CD4-positive, alpha-beta T cell treated with Interleukin-15 for 1 hour (primary cell): ENCODE measurements around the gene KIF5B.
"Not testable (repeated sequence)": the region's sequence is repeated elsewhere in the genome, so short reads cannot be mapped to it uniquely, and the experiment has no call there.

Source experiments
- DNase-seq: peaks from one replicate; pipeline ENCODE4 v3.0.0-alpha.2; 2020

Gene KIF5B

GRCh38 chr10:32004161-32004591 is 52.0 kb downstream of the KIF5B start:
- no peak for DNase-seq

GRCh38 chr10:32002531-32002930 is 53.7 kb downstream of the KIF5B start:
- no peak for DNase-seq

- DNase-seq: no peak
These were observed 55.3 kb downstream of the KIF5B start for GRCh38 chr10:32000937-32001336.

DNA sequence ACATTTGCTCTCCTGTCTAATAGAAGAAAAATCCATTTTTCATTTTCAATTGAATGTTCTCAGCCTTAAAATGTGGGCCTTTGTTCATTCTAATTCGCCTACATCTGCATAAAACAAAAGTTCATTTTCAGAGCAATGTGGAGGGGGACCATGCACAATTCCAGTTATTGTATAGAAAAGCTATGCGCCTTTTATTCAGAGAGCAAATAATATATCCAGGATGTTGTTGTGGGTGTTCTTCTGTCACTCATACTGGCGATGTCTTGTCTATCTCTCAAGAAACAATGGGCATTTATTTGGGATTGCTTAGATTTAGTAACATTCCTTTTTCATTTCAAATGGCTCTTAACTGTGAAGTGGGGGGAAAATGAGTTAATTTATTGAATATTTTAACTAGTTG is 56.4 kb downstream of the KIF5B start:
- no peak for DNase-seq

DNA sequence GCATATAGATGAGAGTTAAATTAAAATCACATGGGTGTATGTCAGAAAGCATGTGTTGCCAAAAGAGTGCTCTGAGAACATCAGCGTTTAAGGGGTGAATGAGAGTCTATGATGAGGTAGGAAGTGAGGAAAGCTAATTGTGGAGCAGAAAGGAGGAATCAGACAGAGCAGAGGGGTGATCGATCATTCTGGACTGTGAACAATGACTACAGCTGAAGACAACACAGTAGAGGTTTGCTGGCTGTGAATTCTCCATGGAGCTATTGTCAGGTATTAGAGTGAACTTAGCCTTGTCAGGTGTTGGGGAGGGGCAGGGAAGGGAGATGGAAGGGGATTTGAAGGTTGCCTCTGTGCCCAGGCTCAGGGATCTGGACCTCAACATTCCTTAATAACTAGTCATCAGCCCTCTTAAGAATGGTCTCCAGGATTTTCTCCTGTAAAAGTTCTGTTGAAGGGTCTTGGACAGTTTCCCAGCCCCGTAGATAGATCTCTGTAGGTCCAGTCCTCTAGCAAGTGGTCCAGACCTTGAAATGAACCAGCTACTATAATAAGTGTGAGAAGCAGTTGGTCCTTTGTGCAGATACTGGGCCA is 57.1 kb downstream of the KIF5B start:
- DNase-seq: no peak

DNA sequence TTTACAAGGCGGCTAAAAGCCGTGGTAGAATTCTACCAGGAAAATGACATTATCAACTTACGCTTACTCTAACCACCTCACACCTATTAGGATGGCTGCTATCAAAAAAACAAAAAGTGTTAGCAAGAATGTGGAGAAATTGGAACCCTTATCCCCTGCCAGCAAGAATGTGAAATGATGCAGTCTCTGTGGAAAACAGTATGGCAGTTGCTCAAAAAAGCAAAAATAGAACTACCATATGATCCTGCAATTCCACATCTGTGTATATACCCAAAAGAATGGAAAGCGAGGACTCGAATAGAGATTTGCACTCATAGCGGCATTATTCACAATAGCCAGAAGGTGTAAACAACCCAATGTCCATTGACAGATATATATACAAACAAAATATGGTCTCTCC is 61.3 kb downstream of the KIF5B start:
- no peak for DNase-seq

DNA sequence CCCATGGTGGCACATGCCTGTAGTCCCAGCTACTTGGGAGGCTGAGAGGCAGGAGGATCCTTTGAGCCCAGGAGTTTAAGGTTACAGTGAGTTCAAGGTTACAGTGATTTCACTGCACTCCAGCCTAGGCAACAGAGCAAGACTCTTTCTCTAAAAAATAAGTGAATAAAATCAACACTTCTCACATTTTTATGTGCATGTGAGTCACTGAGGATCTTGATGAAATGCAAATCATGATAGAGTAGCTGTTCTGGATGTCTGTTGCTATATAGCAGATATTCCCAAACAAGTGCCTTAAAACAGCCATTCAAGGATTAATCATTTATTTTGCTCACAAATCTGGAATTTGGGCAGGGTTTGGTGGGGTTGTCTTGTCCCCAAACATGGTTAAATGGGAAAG is 65.3 kb downstream of the KIF5B start:
- no peak for DNase-seq

GRCh38 chr10:31987786-31988185 is 68.4 kb downstream of the KIF5B start:
- not testable (repeated sequence) for DNase-seq

DNA sequence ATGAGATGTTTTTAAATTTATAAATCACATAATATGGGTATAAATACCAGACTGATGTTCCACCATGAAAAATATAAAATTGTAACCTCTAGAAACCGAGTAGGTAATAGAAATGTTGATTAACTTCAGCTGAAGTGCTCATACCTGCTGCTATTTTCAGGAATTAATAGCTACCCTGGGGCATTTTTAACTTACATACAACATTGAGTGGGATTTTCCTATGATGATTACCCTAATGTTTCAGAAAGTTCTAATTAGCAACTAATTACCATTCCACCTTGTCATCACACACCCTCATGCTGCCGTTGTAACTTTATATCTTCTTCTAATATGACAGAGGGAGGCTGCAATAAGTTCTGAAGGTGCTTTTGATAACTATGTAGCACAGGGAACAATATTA is 74.1 kb downstream of the KIF5B start:
- DNase-seq: no peak

DNA sequence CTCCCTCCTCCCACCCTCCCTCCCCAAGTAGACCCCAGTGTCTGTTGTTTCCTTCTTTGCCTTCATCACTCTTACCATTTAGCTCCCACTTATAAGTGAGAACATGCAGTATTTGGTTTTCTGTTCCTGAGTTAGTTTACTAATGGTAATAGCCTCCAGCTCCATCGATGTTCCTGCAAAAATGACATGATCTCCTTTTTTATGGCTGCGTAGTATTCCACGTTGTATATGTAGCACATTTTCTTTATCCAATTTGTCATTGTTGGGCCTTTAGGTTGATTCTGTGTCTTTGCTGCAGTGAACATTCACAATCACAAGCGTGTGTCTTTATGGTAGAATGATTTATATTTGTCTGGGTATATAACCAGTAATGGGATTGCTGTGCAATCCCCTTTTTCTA is 75.8 kb downstream of the KIF5B start:
- DNase-seq: no peak

DNA sequence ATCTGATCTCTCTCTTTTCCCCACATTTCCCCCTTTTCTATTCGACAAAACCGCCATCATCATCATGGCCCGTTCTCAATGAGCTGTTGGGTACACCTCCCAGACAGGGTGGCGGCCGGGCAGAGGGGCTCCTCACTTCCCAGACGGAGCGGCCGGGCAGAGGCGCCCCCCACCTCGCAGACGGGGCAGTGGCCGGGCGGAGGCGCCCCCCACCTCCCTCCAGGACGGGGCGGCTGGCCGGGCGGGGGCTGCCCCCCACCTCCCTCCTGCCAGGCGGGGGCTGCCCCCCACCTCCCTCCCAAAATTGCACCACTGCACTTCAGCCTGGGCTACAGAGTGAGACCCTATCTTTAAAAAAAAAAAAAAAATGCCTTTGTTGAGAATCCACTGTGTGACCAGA is 77.2 kb downstream of the KIF5B start:
- not testable (repeated sequence) for DNase-seq

DNA sequence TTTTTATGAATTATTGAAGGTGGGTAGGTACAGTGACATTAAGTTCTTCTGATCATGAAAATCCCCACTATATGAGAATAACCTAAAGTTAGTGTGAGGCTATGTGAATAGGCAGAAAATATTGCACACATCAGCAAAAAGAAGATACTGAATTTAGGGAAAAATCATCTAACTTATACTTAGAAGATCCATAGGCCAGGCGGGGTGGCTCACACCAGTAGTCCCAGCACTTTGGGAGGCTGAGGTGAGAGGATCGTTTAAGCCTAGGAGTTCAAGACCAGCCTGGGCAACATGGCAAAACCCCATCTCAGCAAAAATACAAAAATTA is 78.1 kb downstream of the KIF5B start:
- no peak for DNase-seq

GRCh38 chr10:31977440-31978155 is 78.6 kb downstream of the KIF5B start:
- no peak for DNase-seq

DNA sequence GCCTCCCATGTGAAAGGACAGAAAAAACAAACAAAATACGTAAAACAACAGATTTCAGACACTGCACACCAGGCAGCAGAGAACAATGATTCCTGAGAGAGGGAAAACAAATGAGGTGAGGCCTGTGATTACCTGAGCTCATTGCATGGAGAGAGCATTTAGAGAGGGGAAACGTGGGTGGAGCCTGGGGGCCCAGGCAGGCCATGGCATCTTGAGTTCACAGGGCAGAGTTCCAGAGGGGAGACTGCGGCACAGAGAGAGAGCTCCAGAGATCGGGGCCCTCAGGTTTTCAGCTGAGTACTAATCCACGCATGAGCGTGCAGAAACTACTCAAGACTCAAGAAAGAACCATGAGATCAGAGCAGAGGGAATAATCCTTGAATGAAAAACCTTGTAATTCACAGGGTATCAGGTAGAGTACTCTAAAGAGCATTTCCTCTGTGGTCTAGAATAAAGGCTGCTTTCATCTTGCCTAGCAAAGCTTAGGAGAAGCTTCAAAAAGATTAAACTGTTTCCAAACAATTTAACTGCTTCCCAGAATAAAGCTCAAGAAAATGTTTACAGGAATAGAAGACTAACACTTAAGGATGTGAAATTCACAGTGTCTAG is 81.0 kb downstream of the KIF5B start:
- DNase-seq: no peak

DNA sequence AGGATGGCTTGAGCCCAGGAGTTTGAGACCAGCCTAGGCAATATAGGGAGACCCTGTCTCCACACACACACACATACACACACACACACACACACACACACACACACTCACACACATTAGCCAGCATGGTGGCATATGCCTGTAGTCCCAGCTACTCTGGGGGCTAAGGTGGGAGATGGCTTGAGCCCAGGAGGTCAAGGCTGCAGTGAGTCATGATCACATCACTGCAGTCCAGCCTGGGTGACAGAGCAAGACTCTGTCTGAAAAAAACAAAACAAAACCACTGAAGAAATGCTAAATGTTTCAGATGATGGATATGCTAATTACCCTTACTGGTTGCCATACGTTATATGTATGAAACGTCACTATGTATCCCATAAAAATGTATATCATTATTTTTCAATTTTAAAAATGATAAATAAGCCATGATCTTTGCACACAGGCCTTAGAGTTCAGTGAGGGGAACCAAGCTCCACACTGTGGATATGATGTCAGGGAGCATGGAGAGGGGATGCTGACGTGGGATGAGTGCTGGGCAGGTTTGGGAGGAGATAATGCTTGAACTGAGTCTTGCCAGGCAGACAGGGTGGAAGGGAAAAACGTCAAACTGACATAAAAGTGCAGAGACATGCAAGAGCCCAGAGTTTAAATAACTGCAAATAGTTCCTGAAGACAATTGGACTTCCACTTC is 81.6 kb downstream of the KIF5B start:
- DNase-seq: no peak

DNA sequence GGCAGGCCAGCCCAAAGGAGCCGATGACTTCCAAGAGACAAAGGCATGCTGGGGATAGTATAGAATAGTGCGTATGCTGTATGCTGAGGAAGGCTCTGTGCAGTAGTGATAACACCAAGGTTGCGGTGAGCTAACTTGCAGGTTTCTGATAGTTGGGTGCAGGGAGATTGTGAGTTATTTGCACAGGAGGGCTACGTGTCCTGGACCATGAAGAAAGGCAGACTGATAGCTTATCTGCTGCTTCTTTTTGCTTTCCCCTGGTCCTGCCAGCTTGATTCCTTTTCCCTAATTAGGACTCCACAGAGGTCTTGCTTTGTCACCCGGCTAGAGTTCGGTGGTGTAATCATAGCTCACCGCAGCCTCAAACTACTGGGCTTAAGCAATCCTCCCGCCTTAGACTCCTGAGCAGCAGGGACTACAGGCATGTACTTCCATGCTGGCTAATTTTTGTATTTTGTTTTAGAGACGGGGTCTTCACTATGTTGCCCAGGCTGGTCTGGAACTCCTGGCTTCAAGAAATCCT is 83.6 kb downstream of the KIF5B start:
- no peak for DNase-seq

DNA sequence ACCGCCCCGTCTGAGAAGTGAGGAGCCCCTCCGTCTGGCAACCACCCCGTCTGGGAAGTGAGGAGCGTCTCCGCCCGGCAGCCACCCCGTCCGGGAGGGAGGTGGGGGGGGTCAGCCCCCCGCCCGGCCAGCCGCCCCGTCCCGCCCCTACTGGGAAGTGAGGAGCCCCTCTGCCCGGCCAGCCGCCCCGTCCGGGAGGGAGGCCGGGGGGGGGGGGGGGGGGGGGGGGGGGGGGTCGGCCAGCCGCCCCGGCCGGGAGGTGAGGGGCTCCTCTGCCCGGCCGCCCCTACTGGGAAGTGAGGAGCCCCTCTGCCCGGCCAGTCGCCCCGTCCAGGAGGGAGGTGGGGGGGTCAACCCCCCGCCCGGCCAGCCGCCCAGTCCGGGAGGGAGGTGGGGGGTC is 86.4 kb downstream of the KIF5B start:
- DNase-seq: not testable (repeated sequence)

DNA sequence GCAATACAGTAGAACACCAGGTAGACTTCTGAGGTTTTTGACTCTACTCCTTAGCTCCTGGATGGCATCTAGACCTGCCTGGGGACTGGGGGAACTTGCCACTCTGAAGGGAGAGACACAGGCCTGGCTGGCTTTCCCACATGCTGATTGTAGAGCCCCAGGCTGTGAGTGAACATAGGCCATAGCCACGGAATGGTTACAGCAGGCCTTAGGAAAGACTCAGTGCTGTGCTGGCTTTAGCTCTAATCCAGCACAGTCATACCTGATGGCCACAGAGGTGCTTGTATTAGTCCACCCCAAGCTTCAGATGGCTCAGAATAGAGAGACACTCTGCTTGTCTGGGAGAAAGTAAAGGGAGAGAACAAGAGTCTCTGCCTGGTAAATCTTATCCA is 92.6 kb downstream of the KIF5B start:
- no peak for DNase-seq

GRCh38 chr10:31962826-31963588 is 93.2 kb downstream of the KIF5B start:
- no peak for DNase-seq

DNA sequence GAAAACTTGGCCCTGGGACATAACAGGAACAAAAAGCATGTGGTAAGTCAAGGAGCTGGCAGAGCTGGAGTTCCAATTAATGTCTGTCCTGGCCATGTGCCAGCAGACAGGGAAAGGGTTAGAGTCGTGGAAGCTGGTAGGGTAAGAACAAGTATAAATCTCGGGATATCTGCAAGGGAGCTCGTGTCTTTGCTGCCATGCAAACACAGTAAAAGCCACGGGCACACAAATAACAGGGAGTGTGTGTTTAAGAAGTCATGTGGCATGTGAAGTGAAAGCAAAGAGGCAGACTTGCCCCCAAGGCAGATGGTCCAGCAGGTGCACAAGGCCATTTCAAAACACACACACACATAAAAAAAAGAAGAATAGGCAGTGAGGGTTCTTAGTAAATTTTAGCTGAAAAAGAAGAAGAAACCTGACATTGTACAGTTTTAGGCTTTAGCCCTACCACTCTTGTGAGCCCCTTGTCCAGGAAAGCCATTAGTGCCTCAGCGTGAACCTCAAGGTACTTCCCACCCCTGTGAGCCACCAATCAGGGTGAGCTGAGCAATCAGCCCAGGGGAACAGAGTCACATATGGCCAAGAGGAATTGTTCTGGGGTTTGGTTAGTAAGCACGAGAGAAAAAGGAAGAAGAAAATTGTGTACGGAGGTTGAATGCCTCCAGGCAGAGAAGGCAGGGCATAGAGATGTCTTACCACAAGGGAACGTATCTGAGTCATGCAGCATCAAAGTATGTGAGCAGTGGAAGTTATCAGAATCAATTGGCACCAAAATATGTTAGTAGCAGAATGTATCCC is 94.7 kb downstream of the KIF5B start:
- peak; percentile 21 for DNase-seq

DNA sequence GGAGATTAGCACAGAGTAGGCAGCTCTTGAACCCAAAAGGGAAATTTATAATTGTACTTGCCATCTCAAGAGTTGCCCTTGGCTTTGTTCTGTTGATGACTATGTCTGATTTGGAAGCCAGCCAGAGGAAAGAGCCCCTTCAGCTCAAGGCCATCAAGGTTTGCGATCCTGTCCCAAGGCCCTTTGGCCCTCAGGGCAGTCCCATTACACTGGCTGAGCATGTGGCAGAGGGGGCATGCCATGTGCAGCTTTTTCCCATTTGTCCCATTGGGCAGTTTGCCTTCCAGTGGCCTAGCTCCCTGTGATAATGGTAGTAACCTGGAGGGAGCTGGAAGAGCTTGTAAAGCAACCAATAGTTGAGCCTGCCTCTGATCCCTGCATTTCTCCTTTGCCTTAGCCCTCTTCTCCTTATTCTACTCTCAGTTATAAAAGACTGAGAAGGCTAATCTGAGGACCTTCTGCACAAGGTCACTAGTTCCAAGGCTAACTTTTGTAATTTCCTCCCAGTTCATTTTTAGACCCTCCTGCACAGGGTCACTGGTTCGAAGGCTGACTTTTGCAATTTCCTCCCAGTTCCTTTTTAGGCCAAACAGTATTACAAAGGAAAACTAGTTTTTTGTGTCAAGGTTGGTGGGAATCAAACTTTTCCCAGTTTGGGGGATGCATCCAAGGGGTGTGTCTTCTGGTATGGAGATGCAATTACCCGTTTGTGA is 96.6 kb downstream of the KIF5B start:
- DNase-seq: no peak
